HG02840 (cell line): ENCODE results near the gene SNRNP40.
"Not testable (repeated sequence)": the region's sequence is repeated elsewhere in the genome, so short reads cannot be mapped to it uniquely, and the experiment has no call there.

Experiments used
- ATAC-seq: cut with Tn5 transposase; IDR thresholded peaks from one replicate; pipeline ENCODE4 v1.9.1; 2021; ENCODE audit warnings: mild to moderate bottlenecking, moderate library complexity, moderate number of reproducible peaks; ENCODE audit not compliant: unreplicated experiment, low FRiP score

The SNRNP40 gene

GRCh38 chr1:31287791-31288190, 8.8 kb downstream of the SNRNP40 start:
- ATAC-seq, result not testable (repeated sequence)

GRCh38 chr1:31282426-31282825, 14.2 kb downstream of the SNRNP40 start:
- ATAC-seq, result not testable (repeated sequence)

GRCh38 chr1:31273619-31274018, 23.0 kb downstream of the SNRNP40 start:
- no peak for ATAC-seq

- ATAC-seq, result no peak
These were observed 24.2 kb downstream of the SNRNP40 start for GRCh38 chr1:31272369-31272768.

- ATAC-seq, result no peak
These were observed 30.0 kb downstream of the SNRNP40 start for GRCh38 chr1:31266547-31266946.

GRCh38 chr1:31264790-31265386, 31.7 kb downstream of the SNRNP40 start:
- ATAC-seq, result no peak

- no peak for ATAC-seq
These were observed 33.2 kb downstream of the SNRNP40 start for GRCh38 chr1:31263408-31263807.

GRCh38 chr1:31262393-31262792, 34.2 kb downstream of the SNRNP40 start:
- not testable (repeated sequence) for ATAC-seq

DNA sequence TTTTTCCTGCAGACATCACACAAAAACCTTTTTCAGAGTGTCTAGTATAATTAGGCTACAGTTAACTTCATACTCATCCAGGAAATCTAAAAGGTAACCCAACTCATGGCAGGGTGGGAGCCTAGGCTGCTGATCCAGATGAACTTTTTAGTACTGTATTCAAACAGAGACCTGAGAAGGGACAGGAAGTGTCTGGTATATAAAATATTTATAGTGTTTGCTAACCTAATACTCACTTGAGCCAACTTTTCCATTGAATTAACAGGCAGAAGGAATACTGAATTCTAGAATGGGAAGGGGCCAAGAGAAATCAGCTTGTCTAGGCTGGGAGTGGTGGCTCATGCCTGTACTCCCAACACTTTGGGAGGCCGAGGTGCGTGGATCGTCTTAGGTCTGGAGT, 34.7 kb downstream of the SNRNP40 start:
- no peak for ATAC-seq

GRCh38 chr1:31259746-31260145, 36.8 kb downstream of the SNRNP40 start:
- no peak for ATAC-seq

GRCh38 chr1:31258581-31258980, 38.0 kb downstream of the SNRNP40 start:
- no peak for ATAC-seq

- no peak for ATAC-seq
These were observed 39.4 kb downstream of the SNRNP40 start for GRCh38 chr1:31257213-31257612.

DNA sequence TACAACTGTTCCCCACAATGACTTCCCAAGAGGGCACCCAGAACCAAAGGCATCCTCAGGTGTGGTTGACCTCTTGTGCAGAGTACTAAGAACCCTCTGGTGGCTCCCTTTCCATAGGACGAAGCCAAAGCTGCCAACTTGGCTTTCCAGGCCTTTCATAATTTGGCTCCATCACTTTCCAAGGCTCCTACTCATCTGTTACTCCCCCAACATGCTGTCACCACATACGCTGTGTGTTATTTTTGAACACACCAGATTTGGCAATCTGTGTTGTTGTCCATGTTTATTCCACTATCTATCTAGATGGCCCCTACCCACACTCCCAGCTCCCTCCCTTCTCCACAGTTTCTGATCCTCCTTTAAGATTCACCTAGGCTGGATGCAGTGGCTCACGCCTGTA, 46.7 kb downstream of the SNRNP40 start:
- ATAC-seq, result no peak

GRCh38 chr1:31248276-31248675, 48.3 kb downstream of the SNRNP40 start:
- ATAC-seq, result no peak

- ATAC-seq, result no peak
These were observed 52.3 kb downstream of the SNRNP40 start for GRCh38 chr1:31244326-31244725.

DNA sequence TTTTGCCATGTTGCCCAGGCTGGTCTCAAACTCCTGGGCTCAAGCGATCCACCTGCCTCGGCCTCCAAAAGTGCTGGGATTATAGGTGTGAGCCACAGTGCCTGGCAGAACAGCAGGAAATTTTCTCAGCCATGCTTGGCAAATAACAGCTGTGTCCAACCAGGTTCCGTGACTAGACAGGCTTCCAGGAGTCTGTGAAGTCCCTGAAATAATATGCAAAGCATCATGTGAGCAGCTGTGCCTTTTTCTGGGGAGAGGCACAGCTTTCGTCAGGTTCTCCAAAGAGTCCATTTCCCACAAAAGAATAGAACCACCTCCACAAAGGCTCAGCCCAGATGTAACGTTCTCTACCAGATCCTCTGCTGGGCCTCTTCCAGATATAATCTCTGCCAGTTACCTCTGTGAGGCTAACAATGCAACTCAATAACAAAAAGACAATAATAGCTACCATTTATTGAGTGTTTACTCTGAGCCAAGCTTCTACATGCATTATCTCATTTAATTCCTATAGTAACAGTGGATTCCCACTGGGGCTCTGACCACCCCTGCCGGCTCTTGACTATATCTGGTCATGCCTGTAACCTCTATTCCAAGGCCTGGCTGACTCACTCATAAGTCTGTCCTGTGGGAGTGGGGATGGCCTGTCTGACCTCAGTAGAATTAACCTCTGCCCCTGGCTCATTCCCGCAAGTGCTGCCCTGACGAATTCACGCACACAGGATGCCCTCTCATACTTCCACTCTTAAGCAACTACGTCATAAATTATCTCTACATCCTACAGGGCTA, 52.9 kb downstream of the SNRNP40 start:
- no peak for ATAC-seq

DNA sequence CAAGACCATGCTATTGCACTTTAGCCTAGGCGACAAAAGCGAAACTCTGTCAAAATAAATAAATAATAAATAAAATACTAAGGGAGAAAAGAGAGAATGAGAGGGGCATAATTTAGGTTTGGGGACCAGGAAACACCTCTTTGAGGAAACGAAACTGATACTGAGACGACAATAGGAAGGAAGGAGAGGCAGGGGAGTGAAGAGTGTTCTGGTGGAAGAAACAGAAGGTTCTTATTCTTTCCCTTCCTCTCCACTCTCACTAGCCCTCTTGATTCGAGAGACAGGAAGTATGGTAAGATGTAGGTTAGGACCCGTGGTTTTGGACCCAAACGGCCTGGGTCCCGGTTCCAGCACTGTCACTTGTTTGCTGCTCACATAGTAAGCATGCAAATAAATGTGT, 55.3 kb downstream of the SNRNP40 start:
- no peak for ATAC-seq

DNA sequence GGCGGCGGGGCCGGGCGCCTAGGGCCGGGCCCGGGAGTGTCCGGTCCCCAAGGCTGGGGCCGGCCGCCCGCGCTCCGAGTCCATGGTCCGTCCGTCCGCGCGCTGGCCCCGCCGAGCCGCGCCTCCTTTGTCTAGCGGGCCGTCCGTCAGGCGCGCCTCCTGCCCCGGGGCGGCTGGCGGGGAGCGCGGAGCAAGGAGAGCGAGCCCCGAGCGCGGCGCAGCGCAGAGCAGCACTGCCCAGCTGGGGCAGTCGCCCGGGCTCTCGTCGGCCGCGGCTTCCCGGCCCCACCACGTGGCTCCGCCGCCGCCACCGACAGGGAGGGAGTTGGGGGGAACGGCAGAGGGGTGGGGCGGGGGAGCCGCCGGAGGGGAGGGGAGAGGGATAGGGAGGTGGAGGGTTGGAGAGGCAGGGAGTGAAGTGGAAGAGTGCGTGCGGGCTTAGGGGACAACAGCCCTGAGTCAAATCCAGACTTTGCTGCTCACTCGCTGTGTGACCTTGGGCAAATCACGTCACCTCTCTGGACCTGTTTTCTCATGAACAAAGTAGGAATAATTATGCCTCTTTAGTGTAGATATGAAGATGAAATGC, 56.8 kb downstream of the SNRNP40 start, which contains the start of gene NKAIN1:
Gene NKAIN1, minus strand, starts transcription at position 235 of the 589 bp plus-strand sequence. CDS start 340 bp downstream, outside the sequence.
- no peak for ATAC-seq

DNA sequence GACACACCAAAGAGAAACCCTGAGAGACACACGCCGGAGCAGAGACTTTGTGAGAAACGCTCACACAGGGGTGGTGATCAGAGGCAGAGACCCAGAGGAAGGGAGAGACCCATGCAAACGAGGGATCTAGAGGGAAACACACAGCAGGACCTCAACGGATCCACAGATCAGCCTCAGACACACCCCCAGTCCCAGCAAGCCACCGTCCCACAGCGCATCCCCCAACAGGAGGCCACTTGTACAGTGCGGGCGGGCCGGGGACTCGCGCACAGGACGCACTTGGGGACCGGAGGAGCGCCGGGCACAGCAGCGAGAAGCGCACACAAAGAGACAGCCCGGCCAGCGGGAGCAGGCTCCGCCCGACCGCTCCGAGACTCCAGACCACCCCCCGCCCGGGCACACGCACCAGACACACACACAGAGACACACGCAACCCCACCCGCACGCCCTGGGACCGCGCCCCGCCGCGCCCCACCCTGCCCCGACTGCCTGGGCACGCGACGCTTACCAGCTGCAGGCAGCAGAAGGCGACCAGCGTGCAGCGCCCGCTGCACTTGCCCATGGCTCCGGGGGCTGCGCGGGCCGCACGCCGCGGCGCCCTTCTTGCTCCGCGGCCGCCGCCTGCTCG, 57.5 kb downstream of the SNRNP40 start:
- no peak for ATAC-seq

- ATAC-seq, result no peak
These were observed 58.0 kb downstream of the SNRNP40 start for GRCh38 chr1:31238612-31238985.

DNA sequence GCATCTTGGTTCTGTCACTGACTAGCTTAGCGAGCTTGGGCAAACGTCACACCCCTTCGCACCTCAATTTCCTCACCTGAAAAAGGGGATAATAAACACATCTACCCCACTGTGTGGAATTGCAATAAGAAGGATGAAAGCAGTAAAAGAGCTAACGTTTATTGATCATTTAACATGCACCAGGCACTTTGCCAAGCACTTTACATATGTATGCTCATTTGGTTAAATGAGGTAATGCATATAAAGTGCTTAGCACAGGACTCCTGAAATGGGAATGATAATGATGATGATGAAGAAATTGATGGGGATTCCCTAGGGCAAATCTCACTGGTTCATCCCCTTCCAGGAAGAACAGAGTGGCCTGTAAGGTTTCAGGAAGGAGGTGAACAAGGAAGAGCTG, 61.7 kb downstream of the SNRNP40 start:
- ATAC-seq, result no peak
